ENCODE results near the gene SSPN.

GRCh38 chr12:26227361-26227745, 32.0 kb downstream of the SSPN start:
- TF ChIP-seq CTCF (conservative IDR thresholded peaks at IDR 0.05; ENCODE audit: low read depth, low read length), result no peak
- TF ChIP-seq EZH2 (IDR thresholded peaks at IDR 0.05; ENCODE audit: low read length, unreplicated experiment), result no peak
